IMR-90 (cell line): ENCODE data around the gene KBTBD12. TPM values are rescaled to one million over a fixed set of nuclear protein-coding genes. Genes with fewer than 3 reads are reported as not detected.

Source experiments
- ATAC-seq: fragments of 200-7000 bp; cut with Tn5 transposase; 2 replicates; pipeline ENCODE4 v1.9.1; 2020; ENCODE audit warnings: low read depth, mild to moderate bottlenecking, moderate library complexity
- BruUV-seq: library from RNA; stranded (reverse); fragments of 400-500 nt; replicated peaks from 2 replicates; lab custom pipeline; 2021; lab: Mats Ljungman, UMichigan
- CTCF ChIA-PET: fragments of 300-600 bp; formaldehyde crosslinking; extraction: SDS; loops from one replicate; lab custom pipeline; 2021; ENCODE audit warnings: antibody characterized with exemption; lab: Yijun Ruan, JAX
- POLR2A ChIA-PET: fragments of 300-600 bp; sonication (Branson Sonifier 250); formaldehyde crosslinking; loops from one replicate; lab custom pipeline; 2022; ENCODE audit warnings: antibody characterized with exemption; ENCODE audit not compliant: unreplicated experiment; lab: Charles Lee
- DNase-seq: peaks from one replicate; pipeline ENCODE4 v3.0.0; 2013
- H2AFZ ChIP-seq: replicated peaks from 2 replicates; pipeline ENCODE3; 2013; ENCODE audit warnings: low read length, mild to moderate bottlenecking; ENCODE audit not compliant: poor library complexity
- H2AK5ac ChIP-seq: 2 replicates; pipeline ENCODE4 v1.6.1; 2013; ENCODE audit warnings: low read depth, low read length, inconsistent platforms
- H2AK9ac ChIP-seq: replicated peaks from 2 replicates; pipeline ENCODE3; 2013; ENCODE audit warnings: mild to moderate bottlenecking, low read depth, low read length, moderate library complexity; ENCODE audit not compliant: poor library complexity
- H2BK120ac ChIP-seq: 2 replicates; pipeline ENCODE4 v1.6.1; 2013; ENCODE audit warnings: low read depth, low read length, inconsistent platforms
- H2BK15ac ChIP-seq: 3 replicates; pipeline ENCODE4 v1.6.1; 2013; ENCODE audit warnings: low read depth, low read length, inconsistent platforms
- H2BK20ac ChIP-seq: 2 replicates; pipeline ENCODE4 v1.6.1; 2013; ENCODE audit warnings: low read depth, mild to moderate bottlenecking, inconsistent platforms, low read length, moderate library complexity
- H2BK5ac ChIP-seq: 2 replicates; pipeline ENCODE4 v1.6.1; 2013; ENCODE audit warnings: mild to moderate bottlenecking, low read depth, low read length, inconsistent platforms; ENCODE audit not compliant: poor library complexity, severe bottlenecking
- H3K14ac ChIP-seq: replicated peaks from 2 replicates; pipeline ENCODE4 v1.6.1; 2013; ENCODE audit warnings: low read depth, low read length, inconsistent platforms
- H3K18ac ChIP-seq: 2 replicates; pipeline ENCODE4 v1.6.1; 2013; ENCODE audit warnings: low read depth, low read length, control low read depth
- H3K23ac ChIP-seq: 2 replicates; pipeline ENCODE4 v1.6.1; 2013; ENCODE audit warnings: low read depth, low read length, inconsistent platforms
- H3K27ac ChIP-seq: 2 replicates; pipeline ENCODE4 v1.5.1; 2013; ENCODE audit warnings: mild to moderate bottlenecking, control low read depth, low read length; ENCODE audit not compliant: insufficient read depth
- H3K27me3 ChIP-seq: 2 replicates; pipeline ENCODE4 v1.6.1; 2013; ENCODE audit warnings: low read length; ENCODE audit not compliant: control insufficient read depth, insufficient read depth
- H3K36me3 ChIP-seq: 2 replicates; pipeline ENCODE4 v1.6.1; 2013; ENCODE audit warnings: low read length, mixed read lengths; ENCODE audit not compliant: control insufficient read depth, insufficient read depth
- H3K4ac ChIP-seq: 2 replicates; pipeline ENCODE4 v1.6.1; 2013; ENCODE audit warnings: low read depth, low read length, inconsistent platforms
- H3K4me1 ChIP-seq: 2 replicates; pipeline ENCODE4 v1.6.1; 2013; ENCODE audit warnings: low read length, mixed read lengths; ENCODE audit not compliant: control insufficient read depth, insufficient read depth
- H3K4me2 ChIP-seq: 2 replicates; pipeline ENCODE4 v1.6.1; 2013; ENCODE audit warnings: low read depth, mild to moderate bottlenecking, control low read depth, low read length, moderate library complexity
- H3K4me3 ChIP-seq: 2 replicates; pipeline ENCODE4 v1.5.1; 2013; ENCODE audit warnings: low read depth, mild to moderate bottlenecking, control low read depth, low read length, moderate library complexity; ENCODE audit not compliant: insufficient read depth
- H3K56ac ChIP-seq: 2 replicates; pipeline ENCODE4 v1.6.1; 2013; ENCODE audit warnings: low read length, inconsistent platforms; ENCODE audit not compliant: insufficient read depth; ENCODE audit errors: extremely low read depth
- H3K79me1 ChIP-seq, 2 experiments: 2 replicates each; pipeline ENCODE4 v1.6.1; 2013; ENCODE audit warnings: low read length in 2 of 2, inconsistent platforms in 1 of 2, low read depth in 1 of 2
- H3K9ac ChIP-seq: 2 replicates; pipeline ENCODE4 v1.6.1; 2013; ENCODE audit warnings: low read depth, low read length, control low read depth
- H3K9me1 ChIP-seq: 2 replicates; pipeline ENCODE4 v1.6.1; 2013; ENCODE audit warnings: low read length, inconsistent platforms; ENCODE audit not compliant: insufficient read depth
- H3K9me3 ChIP-seq: 2 replicates; pipeline ENCODE4 v1.6.1; 2013; ENCODE audit warnings: low read length; ENCODE audit not compliant: control insufficient read depth, insufficient read depth
- H4K20me1 ChIP-seq: 2 replicates; pipeline ENCODE4 v1.6.1; 2013; ENCODE audit warnings: low read length, inconsistent platforms; ENCODE audit not compliant: insufficient read depth
- H4K5ac ChIP-seq: 2 replicates; pipeline ENCODE4 v1.6.1; 2013; ENCODE audit warnings: mild to moderate bottlenecking, low read depth, low read length, control low read depth
- H4K8ac ChIP-seq, 2 experiments: 2 replicates each; pipeline ENCODE4 v1.6.1; 2013; ENCODE audit warnings: low read depth in 2 of 2, low read length in 2 of 2, control low read depth in 1 of 2, inconsistent platforms in 1 of 2
- H4K91ac ChIP-seq: 2 replicates; pipeline ENCODE4 v1.6.1; 2013; ENCODE audit warnings: low read depth, low read length, inconsistent platforms; ENCODE audit not compliant: insufficient read depth
- BHLHE40 ChIP-seq: fragments of 150-350 bp; IDR thresholded peaks from 2 replicates; pipeline ENCODE4 v1.6.1; 2016; ENCODE audit warnings: mild to moderate bottlenecking, low read depth, low read length
- CEBPB ChIP-seq: IDR thresholded peaks from 2 replicates; pipeline ENCODE4 v1.6.1; 2012; ENCODE audit warnings: low read depth, low read length, improper control_type of control experiment
- CHD1 ChIP-seq: IDR thresholded peaks from 2 replicates; pipeline ENCODE4 v1.6.1; 2012; ENCODE audit warnings: low read depth, low read length, improper control_type of control experiment
- CTCF ChIP-seq: conservative IDR thresholded peaks from 2 replicates; pipeline ENCODE4 v1.5.1; 2012; ENCODE audit warnings: mild to moderate bottlenecking, low read depth, low read length, improper control_type of control experiment
- ELK1 ChIP-seq: fragments of 150-350 bp; IDR thresholded peaks from 2 replicates; pipeline ENCODE4 v1.6.1; 2016; ENCODE audit warnings: low read depth, mild to moderate bottlenecking, low read length, moderate library complexity, borderline replicate concordance
- FOS ChIP-seq: fragments of 150-350 bp; IDR thresholded peaks from 2 replicates; pipeline ENCODE4 v1.6.1; 2016; ENCODE audit warnings: low read depth, low read length
- MAFK ChIP-seq: IDR thresholded peaks from 2 replicates; pipeline ENCODE4 v1.6.1; 2012; ENCODE audit warnings: low read depth, low read length, improper control_type of control experiment
- MAZ ChIP-seq: IDR thresholded peaks from 2 replicates; pipeline ENCODE4 v1.6.1; 2012; ENCODE audit warnings: low read depth, mild to moderate bottlenecking, low read length, improper control_type of control experiment, moderate library complexity, borderline replicate concordance
- MXI1 ChIP-seq: IDR thresholded peaks from 2 replicates; pipeline ENCODE4 v1.6.1; 2012; ENCODE audit warnings: low read depth, mild to moderate bottlenecking, low read length, moderate library complexity, borderline replicate concordance
- NFE2L2 ChIP-seq: fragments of 150-350 bp; IDR thresholded peaks from 2 replicates; pipeline ENCODE4 v1.6.1; 2016; ENCODE audit warnings: low read depth, mild to moderate bottlenecking, low read length
- POLR2A ChIP-seq: IDR thresholded peaks from 2 replicates; pipeline ENCODE4 v1.6.1; 2012; ENCODE audit warnings: mild to moderate bottlenecking, low read depth, low read length
- RAD21 ChIP-seq: IDR thresholded peaks from 2 replicates; pipeline ENCODE4 v1.6.1; 2012; ENCODE audit warnings: low read length, improper control_type of control experiment
- RCOR1 ChIP-seq: IDR thresholded peaks from 2 replicates; pipeline ENCODE4 v1.6.1; 2012; ENCODE audit warnings: mild to moderate bottlenecking, low read length, improper control_type of control experiment; ENCODE audit not compliant: insufficient replicate concordance
- RFX5 ChIP-seq: IDR thresholded peaks from 2 replicates; pipeline ENCODE4 v1.8.0; 2012; ENCODE audit warnings: low read depth, mild to moderate bottlenecking, low read length, moderate library complexity
- SMC3 ChIP-seq: fragments of 150-350 bp; IDR thresholded peaks from 2 replicates; pipeline ENCODE4 v1.6.1; 2016; ENCODE audit warnings: low read depth, mild to moderate bottlenecking, antibody characterized with exemption, low read length, moderate library complexity
- WGBS, 2 experiments: methylation state at CpG; one replicate each; pipeline versions ENCODE4 v1.1.5 to v1.1.7; 2013; ENCODE audit warnings: missing lambda C conversion rate in 2 of 2; ENCODE audit not compliant: insufficient read length in 1 of 2; ENCODE audit errors: extremely low coverage in 2 of 2; 5-methylcytosine and 5-hydroxymethylcytosine counted together
- dilution Hi-C: fragments of 300-500 bp; cut with HindIII; formaldehyde crosslinking; loops from one replicate; pipeline ENCODE4 v1.14.3; 2018; ENCODE audit warnings: low sequenced_read_pairs; ENCODE audit not compliant: unreplicated experiment
- in situ Hi-C: fragments of 300-500 bp; cut with MboI; formaldehyde crosslinking; loops from 3 replicates; pipeline ENCODE4 v1.14.3; 2019; ENCODE audit warnings: low sequenced_read_pairs, inconsistent platforms, mixed read lengths
- intact Hi-C: fragments of 100-400 bp; cut with micrococcal nuclease; formaldehyde crosslinking; loops from 2 replicates; pipeline ENCODE4 v1.10.0; 2022
- polyA plus RNA-seq, 3 experiments: library from polyadenylated mRNA; depleted of rRNA; stranded (reverse); fragments of >200 nt; gene quantifications; 2 replicates each; pipeline ENCODE4 v1.2.3, GENCODE V29; 2012; ENCODE audit warnings: low replicate concordance in 1 of 3
- total RNA-seq: library from RNA; depleted of rRNA; stranded (reverse); fragments of >200 nt; gene quantifications from 2 replicates; pipeline ENCODE4 v1.2.3, GENCODE V29; 2012
- TF ChIP-seq, protein P1 (sequence below): fragments of 150-350 bp; IDR thresholded peaks from 2 replicates; pipeline ENCODE4 v1.6.1; 2017; ENCODE audit warnings: mild to moderate bottlenecking, antibody characterized with exemption, low read length, low read depth

The KBTBD12 gene
- total and polyA plus RNA-seq, 2 of the 4 experiments (the other 2 are of a cell fraction), result not detected

DNA sequence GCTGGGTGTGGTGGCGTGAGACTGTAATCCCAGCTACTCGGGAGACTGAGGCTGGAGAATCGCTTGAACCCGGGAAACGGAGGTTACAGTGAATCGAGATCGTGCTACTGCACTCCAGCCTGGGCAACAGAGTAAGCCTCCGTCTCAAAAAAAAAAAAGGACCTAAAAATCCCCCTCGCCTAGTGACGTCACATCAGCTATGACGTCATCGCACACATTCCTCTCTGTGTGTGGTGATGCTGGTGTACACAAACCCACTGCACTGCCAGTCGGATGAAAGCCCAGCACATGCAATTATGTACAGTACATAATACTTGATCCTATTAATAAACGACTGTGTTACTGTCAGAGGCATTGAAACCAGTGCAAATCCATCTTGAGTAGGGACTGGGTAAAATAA lies 97.0 kb downstream of the KBTBD12 start:
- no peak overlapping the region for H2BK5ac ChIP-seq
- no peak overlapping the region for H4K91ac ChIP-seq
- no peak overlapping the region for H3K4me2 ChIP-seq
- H2AFZ ChIP-seq, result no peak overlapping the region
- peaks cover 2% of the 10 kb centered on the region; the same call in 1 of the 2 replicates for H3K9me3 ChIP-seq
- no peak overlapping the region for H3K18ac ChIP-seq
- H3K23ac ChIP-seq, result no peak overlapping the region
- H3K56ac ChIP-seq, result no peak overlapping the region
- POLR2A ChIA-PET, result no interaction called here
- in situ Hi-C loops (no loop called here), intact Hi-C loops (no loop called here), dilution Hi-C loops (no loop called here)
- H3K9me1 ChIP-seq, result peaks cover 3% of the 10 kb centered on the region; the same call in 1 of the 2 replicates
- H3K36me3 ChIP-seq, result no peaks in the 10 kb centered on the region
- no peak overlapping the region for H2AK5ac ChIP-seq
- peaks cover 2% of the 10 kb centered on the region; the same call in 1 of the 2 replicates for H3K4me1 ChIP-seq
- ATAC-seq (no peak), DNase-seq (no peak)
- no peak overlapping the region for H3K27ac ChIP-seq
- H2BK120ac ChIP-seq, result no peak overlapping the region
- peaks cover 10% of the 10 kb centered on the region for H3K27me3 ChIP-seq
- WGBS, 2 experiments, result 63% methylated on average over 3 of the region's 14 CpGs; no CpG with 5 or more reads in 1 of the 2 experiments
- H3K14ac ChIP-seq, result no peak overlapping the region
- no peak overlapping the region for H2BK20ac ChIP-seq
- CTCF ChIA-PET, result no interaction called here
- no peak overlapping the region for H4K5ac ChIP-seq
- no peaks in the 10 kb centered on the region for H4K20me1 ChIP-seq
- H2BK15ac ChIP-seq, result no peak overlapping the region
- no peak overlapping the region for H3K4ac ChIP-seq
- no peak overlapping the region for H4K8ac ChIP-seq
- no peak overlapping the region for H3K4me3 ChIP-seq
- H3K79me1 ChIP-seq, result no peaks in the 10 kb centered on the region
- BruUV-seq, result no TSS peak
- no peak overlapping the region for H3K9ac ChIP-seq
- TF ChIP-seq MAZ, result no peak
- no peak for TF ChIP-seq SMC3
- TF ChIP-seq RFX5, result no peak
- no peak for TF ChIP-seq NFE2L2
- TF ChIP-seq RCOR1, result no peak
- no peak for TF ChIP-seq CHD1
- no peak for TF ChIP-seq MAFK
- TF ChIP-seq ELK1, result no peak
- TF ChIP-seq POLR2A, result no peak
- TF ChIP-seq CTCF, result no peak
- TF ChIP-seq RAD21, result no peak
- no peak for TF ChIP-seq MXI1
- no peak for TF ChIP-seq BHLHE40
- no peak for TF ChIP-seq FOS
- TF ChIP-seq, protein P1, sequence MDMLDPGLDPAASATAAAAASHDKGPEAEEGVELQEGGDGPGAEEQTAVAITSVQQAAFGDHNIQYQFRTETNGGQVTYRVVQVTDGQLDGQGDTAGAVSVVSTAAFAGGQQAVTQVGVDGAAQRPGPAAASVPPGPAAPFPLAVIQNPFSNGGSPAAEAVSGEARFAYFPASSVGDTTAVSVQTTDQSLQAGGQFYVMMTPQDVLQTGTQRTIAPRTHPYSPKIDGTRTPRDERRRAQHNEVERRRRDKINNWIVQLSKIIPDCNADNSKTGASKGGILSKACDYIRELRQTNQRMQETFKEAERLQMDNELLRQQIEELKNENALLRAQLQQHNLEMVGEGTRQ, result no peak
- no peak for TF ChIP-seq CEBPB
- no peak overlapping the region for H2AK9ac ChIP-seq
